Activated CD4-positive, alpha-beta T cell treated with anti-CD3 and anti-CD28 coated beads for 36 hours (primary cell): ENCODE results near the gene ARHGEF1. TPM values are rescaled to one million over a fixed set of nuclear protein-coding genes. Genes with fewer than 3 reads are reported as not detected.

Source experiments
- ATAC-seq: fragments of 200-7000 bp; cut with Tn5 transposase; one replicate; pipeline ENCODE4 v1.10.0; 2021; ENCODE audit warnings: mild to moderate bottlenecking, moderate library complexity
- CTCF ChIA-PET: fragments of 350-600 bp; sonication (Branson Sonifier 250); formaldehyde crosslinking; loops from one replicate; lab custom pipeline; 2021; ENCODE audit warnings: antibody characterized with exemption; lab: Charles Lee
- POLR2A ChIA-PET: fragments of 350-600 bp; sonication (Branson Sonifier 250); formaldehyde crosslinking; loops from one replicate; lab custom pipeline; 2021; ENCODE audit warnings: antibody characterized with exemption, inconsistent platforms; lab: Charles Lee
- DNase-seq: peaks from one replicate; pipeline ENCODE4 v3.0.0-alpha.2; 2020
- H3K27ac Mint-ChIP-seq: one replicate; pipeline ENCODE4 v1.8.0; 2021; ENCODE audit warnings: mixed read lengths
- H3K27me3 Mint-ChIP-seq: one replicate; pipeline ENCODE4 v1.8.0; 2021; ENCODE audit warnings: mixed read lengths
- H3K36me3 Mint-ChIP-seq: one replicate; pipeline ENCODE4 v1.8.0; 2021; ENCODE audit warnings: low read depth, mixed read lengths
- H3K4me1 Mint-ChIP-seq: one replicate; pipeline ENCODE4 v1.8.0; 2021; ENCODE audit warnings: mixed read lengths
- H3K4me3 Mint-ChIP-seq: one replicate; pipeline ENCODE4 v1.8.0; 2021; ENCODE audit warnings: mild to moderate bottlenecking, moderate library complexity, mixed read lengths
- H3K9me3 Mint-ChIP-seq: one replicate; pipeline ENCODE4 v1.8.0; 2021; ENCODE audit warnings: low read depth, mixed read lengths
- intact Hi-C, 2 experiments: fragments of 100-400 bp; cut with DNase I in 1 of 2; cut with micrococcal nuclease in 1 of 2; formaldehyde crosslinking; loops; one replicate each; pipeline versions ENCODE4 v1.14.2 to v1.15.1; 2022 to 2024; cut with DNase I, micrococcal nuclease
- total RNA-seq, 2 experiments: library from RNA; stranded (reverse); gene quantifications; one replicate each; pipeline ENCODE4 v1.2.3, GENCODE V29; 2021

The ARHGEF1 gene
- total RNA-seq, 2 experiments from 2014 or later, result 231 to 276 TPM

DNA sequence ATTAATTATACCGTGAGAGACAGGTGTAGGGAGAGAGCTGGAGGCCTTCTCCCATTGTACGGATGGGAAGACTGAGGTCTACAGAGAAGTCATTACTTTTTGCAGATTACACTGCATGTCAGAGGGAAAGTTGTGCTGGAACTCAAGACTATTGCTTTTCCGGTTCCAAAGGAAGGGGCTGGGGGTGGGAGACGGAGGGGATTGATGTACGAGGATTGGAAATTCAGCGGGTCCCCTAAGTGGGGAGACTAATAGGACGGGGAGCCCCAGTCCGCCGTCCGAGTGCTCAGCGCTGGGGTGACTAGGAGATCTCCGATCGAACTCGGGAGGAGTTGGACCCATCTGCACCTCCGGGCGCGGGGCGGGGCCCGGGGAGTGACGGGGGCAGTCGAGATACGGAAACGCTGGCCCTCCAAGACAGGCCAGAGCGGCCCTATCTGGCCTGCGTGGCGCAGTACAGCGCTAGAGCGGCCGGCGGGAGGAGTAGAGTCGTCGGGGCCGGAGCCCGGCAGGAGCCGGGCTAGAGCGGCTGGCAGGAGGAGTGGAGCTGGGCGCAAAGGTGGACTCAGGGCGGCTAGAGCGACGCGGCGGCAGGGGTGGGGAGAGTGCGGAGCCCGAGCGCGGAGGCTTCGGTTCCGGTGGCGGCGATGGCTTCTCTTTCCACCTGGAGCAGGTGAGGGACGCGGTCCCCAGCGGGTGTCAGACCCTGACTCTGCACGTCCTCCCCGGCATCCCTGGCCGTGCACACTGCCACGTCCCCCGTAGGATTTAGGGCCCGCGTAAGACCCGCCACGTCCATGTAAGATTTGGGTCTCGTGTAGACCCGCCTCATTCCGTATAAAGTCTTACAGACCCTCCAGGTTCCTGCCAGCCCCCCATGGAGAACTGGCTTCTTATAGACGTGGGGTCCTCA, 1.1 kb downstream of the ARHGEF1 start:
- ChIA-PET CTCF (interaction anchor here (0.6 to 8.2 kb wide), 4 partner anchors 12 to 109 kb away, joined by 3 to 62 read pairs (median 4); partner anchors contain the start of gene RPS19), POLR2A (interaction anchor here (0.7 to 1.8 kb wide), 6 partner anchors 11 to 75 kb away, joined by 3 to 6 read pairs (median 4); partner anchors contain the start of genes RABAC1 and RPS19)
- ATAC-seq (peak; percentile 75), DNase-seq (peak; percentile 94)
- Mint-ChIP-seq H3K27ac (peak overlapping the region; percentile 96), H3K9me3 (no peaks in the 10 kb centered on the region), H3K4me3 (peak overlapping the region; percentile 68), H3K27me3 (no peaks in the 10 kb centered on the region), H3K36me3 (peaks cover 33% of the 10 kb centered on the region), H3K4me1 (peaks cover 54% of the 10 kb centered on the region)
- intact Hi-C loops, result loop anchor here (1.0 to 10.0 kb wide), 6 partner anchors 9 to 532 kb away; partner anchors contain the start of genes DEDD2 (in 1 of the 2) and TGFB1 (in 1 of the 2)

DNA sequence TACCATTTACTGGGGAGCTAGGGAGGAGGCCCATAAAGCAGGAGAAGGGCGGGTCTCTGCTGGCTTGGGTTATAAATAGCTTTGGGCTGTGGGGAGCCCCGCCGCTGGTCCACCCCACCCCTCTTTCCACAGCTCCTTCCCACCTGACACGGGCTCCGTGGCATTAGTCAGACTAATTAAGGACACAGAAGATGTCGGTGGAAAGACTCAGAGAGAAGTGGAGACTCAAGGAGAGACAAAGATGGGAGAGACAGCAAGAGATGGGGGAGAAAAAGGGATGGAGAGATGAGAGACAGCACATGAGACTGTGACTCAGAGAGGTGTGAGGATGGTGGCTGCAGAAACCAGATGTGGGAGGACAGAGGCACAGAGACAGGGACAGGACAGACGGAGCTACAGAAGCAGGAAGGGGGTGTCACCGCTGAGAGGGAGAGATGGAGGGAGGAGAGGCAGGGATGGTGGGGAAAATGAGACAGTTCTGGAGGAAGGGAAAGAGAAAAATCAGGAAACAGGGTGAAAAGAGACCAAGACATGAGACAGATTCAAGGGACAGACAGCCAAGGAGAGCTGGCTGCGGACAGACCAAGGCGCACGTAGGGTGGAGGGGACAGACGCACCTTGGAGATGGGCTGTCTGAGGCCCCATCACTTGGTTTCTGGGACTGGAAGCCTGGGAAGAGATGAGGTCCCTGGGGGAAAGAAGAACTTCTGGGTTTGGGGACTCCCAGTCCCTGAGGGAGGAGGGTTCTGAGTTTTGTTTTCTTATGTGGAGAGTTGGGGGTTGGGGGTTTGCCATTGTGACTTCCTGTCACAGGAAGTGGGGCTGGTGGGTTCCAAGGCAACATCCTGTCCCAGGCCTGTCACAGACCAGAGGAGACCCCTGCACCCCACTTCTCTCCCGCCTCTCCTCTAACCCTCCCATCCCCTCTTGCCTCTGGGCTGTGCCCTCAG, 4.1 kb downstream of the ARHGEF1 start:
- intact Hi-C loops, result loop anchor here (1.0 to 10.0 kb wide), 11 partner anchors 14 to 624 kb away; partner anchors contain the start of genes ERFL (in 2 of the 2), RPS19 (in 2 of the 2), DEDD2 (in 1 of the 2) and ZNF574 (in 1 of the 2)
- ATAC-seq (peak; percentile 45), DNase-seq (peak; percentile 78)
- no peaks in the 10 kb centered on the region for H3K9me3 Mint-ChIP-seq
- peak overlapping the region; percentile 89 for H3K27ac Mint-ChIP-seq
- peaks cover 61% of the 10 kb centered on the region for H3K4me1 Mint-ChIP-seq
- H3K27me3 Mint-ChIP-seq, result no peaks in the 10 kb centered on the region
- ChIA-PET POLR2A (interaction anchor here (0.6 to 3.6 kb wide), 7 partner anchors 12 to 87 kb away, joined by 4 to 35 read pairs (median 12); partner anchors contain the start of gene RPS19), CTCF (interaction anchor here (0.6 to 8.2 kb wide), 19 partner anchors 10 to 148 kb away, joined by 3 to 62 read pairs (median 4); partner anchors contain the start of genes ERFL and RABAC1)
- peak overlapping the region; percentile 68 for H3K4me3 Mint-ChIP-seq
- peaks cover 53% of the 10 kb centered on the region for H3K36me3 Mint-ChIP-seq

DNA sequence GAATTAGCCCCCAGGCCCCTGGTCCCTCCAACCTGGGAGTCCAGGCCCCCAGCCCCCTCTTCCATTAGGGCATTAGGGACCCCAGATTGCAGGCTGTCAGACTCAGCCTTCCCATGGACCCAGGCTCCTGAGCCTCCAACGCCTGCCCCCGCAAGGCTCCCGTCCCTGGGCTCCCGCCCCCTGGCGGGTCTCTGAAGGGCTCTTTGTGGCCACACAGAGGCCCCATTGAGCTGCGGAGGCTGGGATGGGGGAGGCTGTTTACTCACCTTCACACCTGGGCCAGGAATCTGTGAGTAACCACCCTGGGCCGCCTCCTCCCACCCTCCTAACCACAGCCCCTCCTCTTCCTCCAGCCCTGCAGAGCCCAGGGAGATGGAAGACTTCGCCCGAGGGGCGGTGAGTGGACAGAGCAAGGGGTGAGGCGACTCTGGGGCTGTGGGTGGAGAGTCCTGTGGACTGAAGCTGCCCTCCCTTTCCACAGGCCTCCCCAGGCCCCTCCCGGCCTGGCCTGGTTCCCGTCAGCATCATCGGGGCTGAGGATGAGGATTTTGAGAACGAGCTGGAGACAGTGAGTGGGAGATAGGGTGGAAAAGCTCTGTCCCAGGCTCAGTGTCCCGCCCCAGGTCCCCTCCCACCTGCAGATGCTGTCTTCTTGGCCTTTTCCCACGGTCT, 4.9 kb downstream of the ARHGEF1 start:
- CTCF ChIA-PET, result interaction anchor here (0.5 to 8.2 kb wide), 10 partner anchors 12 to 416 kb away, joined by 3 to 62 read pairs (median 4); no protein-coding TSS in a partner anchor
- Mint-ChIP-seq H3K4me1 (peaks cover 60% of the 10 kb centered on the region), H3K27me3 (no peaks in the 10 kb centered on the region)

DNA sequence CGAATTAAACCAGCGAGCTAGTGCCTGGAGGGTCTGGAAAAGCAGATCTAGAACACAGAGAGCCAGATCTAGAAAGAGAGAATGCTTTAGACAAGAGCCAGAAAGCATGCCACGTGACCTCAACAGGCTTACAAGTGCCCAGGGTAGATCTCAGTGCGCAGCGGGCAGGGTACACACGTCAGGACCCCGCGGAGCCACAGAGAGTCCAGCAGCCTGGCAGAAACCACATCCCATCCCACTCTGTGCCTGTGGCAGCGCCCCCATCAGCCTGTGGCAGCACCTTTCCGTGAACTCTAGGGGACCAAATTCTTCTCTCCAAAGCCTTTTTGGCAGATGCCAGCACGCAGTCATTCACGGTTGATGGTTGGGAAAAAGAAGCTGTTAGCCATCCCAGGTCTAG, 5.9 kb downstream of the ARHGEF1 start:
- peaks cover 64% of the 10 kb centered on the region for H3K4me1 Mint-ChIP-seq
- H3K27me3 Mint-ChIP-seq, result no peaks in the 10 kb centered on the region
- no peaks in the 10 kb centered on the region for H3K9me3 Mint-ChIP-seq
- CTCF ChIA-PET, result interaction anchor here (0.9 to 8.2 kb wide), 7 partner anchors 9 to 68 kb away, joined by 3 to 62 read pairs (median 4); no protein-coding TSS in a partner anchor
- peak overlapping the region; percentile 49 for H3K27ac Mint-ChIP-seq
- no peak for ATAC-seq
- peaks cover 52% of the 10 kb centered on the region for H3K36me3 Mint-ChIP-seq
- POLR2A ChIA-PET, result no interaction called here
- intact Hi-C loops, result loop anchor here (1.0 to 10.0 kb wide), 4 partner anchors 38 to 326 kb away; partner anchors contain the start of genes DEDD2 (in 1 of the 2), ERFL (in 1 of the 2), RABAC1 (in 1 of the 2) and ZNF574 (in 1 of the 2)
- no peak overlapping the region for H3K4me3 Mint-ChIP-seq
- no peak for DNase-seq

More for the DNA sequence above, 4.9 kb downstream of the ARHGEF1 start:
- Mint-ChIP-seq H3K9me3 (no peaks in the 10 kb centered on the region), H3K4me3 (peak overlapping the region; percentile 68), H3K36me3 (peaks cover 54% of the 10 kb centered on the region), H3K27ac (peak overlapping the region; percentile 89)
- DNase-seq (peak; percentile 94), ATAC-seq (peak; percentile 61)
- POLR2A ChIA-PET, result interaction anchor here (0.6 to 3.6 kb wide), 5 partner anchors 13 to 86 kb away, joined by 4 to 35 read pairs (median 13); partner anchors contain the start of gene RPS19
- intact Hi-C loops, result loop anchor here (1.0 to 10.0 kb wide), 12 partner anchors 15 to 625 kb away; partner anchors contain the start of genes ERFL (in 2 of the 2), RPS19 (in 2 of the 2), DEDD2 (in 1 of the 2) and RABAC1 (in 1 of the 2)

DNA sequence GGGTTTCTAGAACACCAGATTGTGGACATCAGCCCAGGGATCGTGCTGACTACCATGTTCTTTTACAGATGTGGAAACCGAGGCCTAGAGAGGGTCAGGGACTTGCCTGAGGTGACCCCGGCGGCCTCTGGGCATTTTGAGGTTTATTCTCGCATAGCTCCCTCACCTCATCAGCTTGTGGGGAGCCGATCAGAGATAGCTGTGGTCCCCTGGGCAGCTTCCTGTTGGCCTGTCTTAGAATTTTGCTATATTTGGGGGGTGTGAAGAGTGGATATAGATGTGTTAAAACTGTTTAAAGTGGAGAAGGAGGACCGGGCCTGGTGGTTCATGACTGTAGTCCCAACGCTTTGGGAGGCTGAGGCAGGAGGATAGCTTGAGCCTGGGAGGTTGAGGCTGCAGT, 6.9 kb downstream of the ARHGEF1 start:
- peaks cover 47% of the 10 kb centered on the region for H3K36me3 Mint-ChIP-seq
- peaks cover 66% of the 10 kb centered on the region for H3K4me1 Mint-ChIP-seq
- ChIA-PET CTCF (interaction anchor here (0.7 to 2.7 kb wide), 6 partner anchors 9 to 55 kb away, joined by 3 to 7 read pairs (median 3); no protein-coding TSS in a partner anchor), POLR2A (no interaction called here)
- no peak overlapping the region for H3K4me3 Mint-ChIP-seq
- no peak for DNase-seq
- intact Hi-C loops, result loop anchor here (5.0 to 10.0 kb wide), 3 partner anchors 37 to 325 kb away; partner anchors contain the start of genes DEDD2 (in 1 of the 2), ERFL (in 1 of the 2) and ZNF574 (in 1 of the 2)
- H3K27ac Mint-ChIP-seq, result no peak overlapping the region
- no peaks in the 10 kb centered on the region for H3K27me3 Mint-ChIP-seq
- ATAC-seq, result no peak
- H3K9me3 Mint-ChIP-seq, result no peaks in the 10 kb centered on the region

DNA sequence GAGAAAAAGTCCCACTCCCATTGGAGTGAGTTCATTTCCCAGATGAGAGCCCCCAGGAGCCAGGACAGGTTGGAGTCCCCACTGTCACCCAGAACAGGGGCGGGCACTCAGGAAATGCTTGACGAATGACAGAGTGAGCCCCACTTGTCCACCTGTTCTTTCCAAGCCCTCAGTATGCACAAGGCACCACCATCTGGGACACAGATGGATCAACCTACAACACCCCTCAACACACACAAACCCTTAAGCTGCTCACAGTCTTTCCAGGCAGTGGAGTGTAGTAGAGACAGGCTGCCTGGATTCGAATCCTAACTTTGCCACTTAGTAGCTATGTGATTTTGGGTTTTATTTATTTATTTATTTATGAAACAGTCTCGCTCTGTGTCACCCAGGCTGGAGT, 8.0 kb downstream of the ARHGEF1 start:
- no peaks in the 10 kb centered on the region for H3K9me3 Mint-ChIP-seq
- H3K36me3 Mint-ChIP-seq, result peaks cover 48% of the 10 kb centered on the region
- DNase-seq (no peak), ATAC-seq (no peak)
- ChIA-PET POLR2A (interaction anchor here (0.6 kb wide), 1 partner anchor 29 kb away, joined by 3 read pairs; no protein-coding TSS in a partner anchor), CTCF (interaction anchor here (1.0 to 1.6 kb wide), 4 partner anchors 17 to 67 kb away, joined by 3 to 5 read pairs (median 4); no protein-coding TSS in a partner anchor)
- peaks cover 67% of the 10 kb centered on the region for H3K4me1 Mint-ChIP-seq
- no peak overlapping the region for H3K27ac Mint-ChIP-seq
- no peaks in the 10 kb centered on the region for H3K27me3 Mint-ChIP-seq
- no peak overlapping the region for H3K4me3 Mint-ChIP-seq
- intact Hi-C loops, result no loop called here

DNA sequence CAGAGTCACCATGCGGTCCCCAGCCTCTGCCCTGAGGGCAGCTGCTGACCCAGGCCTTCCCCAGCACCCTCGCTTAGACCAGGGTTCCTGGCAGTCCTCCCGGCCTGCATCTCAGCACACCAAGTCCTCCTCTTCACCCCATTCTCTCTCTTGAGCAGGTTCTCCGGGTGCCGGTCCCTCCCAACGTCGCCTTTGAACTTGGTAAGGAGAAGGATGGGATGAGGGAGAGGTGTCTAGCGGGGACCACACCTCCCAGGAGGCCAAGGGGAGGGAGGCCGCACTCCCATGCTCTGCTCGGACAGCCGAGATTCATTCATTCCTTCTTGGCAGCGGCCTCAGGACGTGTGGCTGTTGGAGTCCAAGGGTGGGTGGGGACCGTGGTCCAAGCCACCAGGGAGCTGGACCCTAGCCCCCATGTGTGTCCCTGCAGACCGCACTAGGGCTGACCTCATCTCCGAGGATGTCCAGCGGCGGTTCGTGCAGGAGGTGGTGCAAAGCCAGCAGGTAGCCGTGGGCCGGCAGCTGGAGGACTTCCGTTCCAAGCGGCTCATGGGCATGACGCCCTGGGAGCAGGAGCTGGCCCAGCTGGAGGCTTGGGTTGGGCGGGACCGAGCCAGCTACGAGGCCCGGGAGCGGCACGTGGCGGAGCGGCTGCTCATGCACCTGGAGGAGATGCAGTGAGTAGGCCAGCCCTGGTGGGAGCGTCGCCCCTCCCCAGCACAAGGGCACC, 9.4 kb downstream of the ARHGEF1 start:
- peak overlapping the region; percentile 73 for H3K27ac Mint-ChIP-seq

DNA sequence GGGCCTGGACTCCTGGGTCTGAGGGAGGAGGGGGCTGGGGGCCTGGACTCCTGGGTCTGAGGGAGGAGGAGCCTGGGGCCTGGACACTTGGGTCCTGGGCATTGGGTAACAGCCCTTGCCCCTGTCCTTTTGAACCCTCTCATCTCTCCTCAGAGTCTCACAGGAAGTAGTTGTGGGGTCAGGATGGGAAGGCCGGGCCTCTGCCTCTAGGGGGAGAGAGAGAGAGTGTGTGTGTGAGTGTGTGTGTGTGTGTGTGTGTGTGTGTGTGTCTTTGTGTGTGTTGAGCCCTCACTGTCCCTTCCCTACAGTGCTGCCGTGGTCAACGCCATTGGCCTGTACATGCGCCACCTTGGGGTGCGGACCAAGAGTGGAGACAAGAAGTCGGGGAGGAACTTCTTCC, 10.9 kb downstream of the ARHGEF1 start:
- H3K9me3 Mint-ChIP-seq, result no peaks in the 10 kb centered on the region
- H3K36me3 Mint-ChIP-seq, result peaks cover 53% of the 10 kb centered on the region
- no peaks in the 10 kb centered on the region for H3K27me3 Mint-ChIP-seq
- ChIA-PET CTCF (no interaction called here), POLR2A (no interaction called here)
- DNase-seq, result peak; percentile 48
- H3K4me1 Mint-ChIP-seq, result peaks cover 51% of the 10 kb centered on the region
- intact Hi-C loops, result no loop called here
- H3K27ac Mint-ChIP-seq, result no peak overlapping the region
- peak; percentile 64 for ATAC-seq
- no peak overlapping the region for H3K4me3 Mint-ChIP-seq

More for the DNA sequence above, 9.4 kb downstream of the ARHGEF1 start:
- CTCF ChIA-PET, result interaction anchor here (0.6 to 1.6 kb wide), 2 partner anchors 27 to 120 kb away, joined by 3 to 4 read pairs; no protein-coding TSS in a partner anchor
- intact Hi-C loops, result no loop called here
- no peak overlapping the region for H3K4me3 Mint-ChIP-seq
- no peak for ATAC-seq
- no peaks in the 10 kb centered on the region for H3K9me3 Mint-ChIP-seq
- peaks cover 58% of the 10 kb centered on the region for H3K4me1 Mint-ChIP-seq
- no peak for DNase-seq
- no peaks in the 10 kb centered on the region for H3K27me3 Mint-ChIP-seq
- POLR2A ChIA-PET, result no interaction called here
- H3K36me3 Mint-ChIP-seq, result peaks cover 50% of the 10 kb centered on the region

DNA sequence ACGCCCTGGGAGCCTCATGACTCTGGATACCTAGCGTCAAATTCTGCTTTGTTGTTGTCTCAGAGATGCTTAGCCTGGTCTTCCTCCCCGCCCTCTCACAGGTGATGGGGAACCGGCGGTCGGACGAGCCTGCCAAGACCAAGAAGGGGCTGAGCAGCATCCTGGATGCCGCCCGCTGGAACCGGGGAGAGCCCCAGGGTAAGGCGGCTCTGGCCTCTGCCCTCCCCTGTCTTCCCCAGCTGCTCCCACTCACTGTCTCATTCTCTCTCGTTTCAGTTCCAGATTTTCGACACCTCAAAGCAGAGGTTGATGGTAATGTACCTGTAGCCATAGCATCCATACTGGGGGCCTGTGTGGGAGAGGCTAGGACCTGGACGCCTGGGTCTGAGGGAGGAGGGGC, 11.4 kb downstream of the ARHGEF1 start:
- DNase-seq, result no peak
- POLR2A ChIA-PET, result no interaction called here
- Mint-ChIP-seq H3K4me3 (no peak overlapping the region), H3K36me3 (peaks cover 52% of the 10 kb centered on the region), H3K27ac (no peak overlapping the region), H3K9me3 (no peaks in the 10 kb centered on the region), H3K27me3 (no peaks in the 10 kb centered on the region), H3K4me1 (peaks cover 51% of the 10 kb centered on the region)
- no peak for ATAC-seq
- intact Hi-C loops, result no loop called here
- CTCF ChIA-PET, result no interaction called here
